BLaER1 treated with 17β-estradiol and CSF1 and Interleukin-3, amounts not matched to agents 10 nM and 100 nM (cell line): ENCODE measurements around the gene LPP.

Source experiments
- H3K27ac ChIP-seq, 11 experiments: shearing (Covaris generic); formaldehyde crosslinking; 2 replicates each; pipeline ENCODE4 v1.8.1; 2022
- H3K27me3 ChIP-seq, 11 experiments: shearing (Covaris generic); formaldehyde crosslinking; 2 replicates each; pipeline ENCODE4 v1.8.1; 2022
- H3K36me3 ChIP-seq, 11 experiments: shearing (Covaris generic); formaldehyde crosslinking; 2 replicates each; pipeline ENCODE4 v1.8.1; 2022
- H3K4me1 ChIP-seq, 10 experiments: shearing (Covaris generic); formaldehyde crosslinking; 2 replicates each; pipeline ENCODE4 v1.8.1; 2022
- H3K4me2 ChIP-seq, 11 experiments: shearing (Covaris generic); formaldehyde crosslinking; 2 replicates each; pipeline ENCODE4 v1.8.1; 2022
- H3K4me3 ChIP-seq, 10 experiments: shearing (Covaris generic); formaldehyde crosslinking; 2 replicates each; pipeline ENCODE4 v1.8.1; 2022
- H3K9ac ChIP-seq, 11 experiments: shearing (Covaris generic); formaldehyde crosslinking; 2 replicates each; pipeline ENCODE4 v1.8.1; 2022
- H3K9me3 ChIP-seq, 11 experiments: shearing (Covaris generic); formaldehyde crosslinking; replicated peaks in 1 of 11; 2 replicates each; pipeline ENCODE4 v1.8.1; 2022
- H4K20me1 ChIP-seq, 11 experiments: shearing (Covaris generic); formaldehyde crosslinking; 2 replicates each; pipeline ENCODE4 v1.8.1; 2022
- Cebpa-rat ChIP-seq, 11 experiments: shearing (Covaris generic); IDR thresholded peaks; 2 replicates each; pipeline ENCODE4 v1.8.1; 2022

The LPP gene

GRCh38 chr3:188845514-188845913, 691.6 kb downstream of the LPP start:
- H3K4me3 ChIP-seq = no peak overlapping the region
- H4K20me1 ChIP-seq = no peaks in the 10 kb centered on the region
- H3K4me1 ChIP-seq = peaks cover 0 to 64% (median 6%) of the 10 kb centered on the region in 10 experiments; a peak in 10 of 20 replicates
- no peak overlapping the region for H3K4me2 ChIP-seq
- H3K36me3 ChIP-seq = peaks cover 0 to 4% (median 0%) of the 10 kb centered on the region in 11 experiments; a peak in 1 of 22 replicates
- no peak overlapping the region for H3K9ac ChIP-seq
- H3K9me3 ChIP-seq = peaks cover 0 to 3% (median 0%) of the 10 kb centered on the region in 11 experiments; a peak in 1 of 22 replicates
- no peak for TF ChIP-seq Cebpa-rat (IDR thresholded peaks at IDR 0.05)
- H3K27ac ChIP-seq = peak overlapping the region in 3 of 11 experiments; percentile 23 to 80 (median 43); a peak in 3 of 22 replicates
- no peaks in the 10 kb centered on the region for H3K27me3 ChIP-seq

GRCh38 chr3:188848947-188849346, 695.0 kb downstream of the LPP start:
- H3K27me3 ChIP-seq = no peaks in the 10 kb centered on the region
- H3K4me2 ChIP-seq = no peak overlapping the region
- H3K9me3 ChIP-seq = no peaks in the 10 kb centered on the region
- H4K20me1 ChIP-seq = no peaks in the 10 kb centered on the region
- H3K36me3 ChIP-seq = peaks cover 0 to 12% (median 0%) of the 10 kb centered on the region in 11 experiments; a peak in 2 of 22 replicates
- no peak for TF ChIP-seq Cebpa-rat (IDR thresholded peaks at IDR 0.05)
- H3K4me1 ChIP-seq = peaks cover 0 to 45% (median 0%) of the 10 kb centered on the region in 10 experiments; a peak in 7 of 20 replicates
- no peak overlapping the region for H3K4me3 ChIP-seq
- no peak overlapping the region for H3K9ac ChIP-seq
- no peak overlapping the region for H3K27ac ChIP-seq

- TF ChIP-seq Cebpa-rat (IDR thresholded peaks at IDR 0.05) = no peak
- no peaks in the 10 kb centered on the region for H3K27me3 ChIP-seq
- peaks cover 0 to 39% (median 0%) of the 10 kb centered on the region in 10 experiments; a peak in 6 of 20 replicates for H3K4me1 ChIP-seq
- no peaks in the 10 kb centered on the region for H4K20me1 ChIP-seq
- no peaks in the 10 kb centered on the region for H3K9me3 ChIP-seq
- no peak overlapping the region for H3K4me3 ChIP-seq
- no peak overlapping the region for H3K9ac ChIP-seq
- H3K36me3 ChIP-seq = peaks cover 0 to 12% (median 0%) of the 10 kb centered on the region in 11 experiments; a peak in 2 of 22 replicates
- peak overlapping the region in 2 of 11 experiments; percentile 51 to 66; a peak in 4 of 22 replicates for H3K4me2 ChIP-seq
- peak overlapping the region in 2 of 11 experiments; percentile 9 to 36; a peak in 1 of 22 replicates for H3K27ac ChIP-seq
Observed at GRCh38 chr3:188853856-188854771, 700.2 kb downstream of the LPP start.

GRCh38 chr3:188854772-188855149, 700.8 kb downstream of the LPP start:
- no peak overlapping the region for H3K4me3 ChIP-seq
- H3K4me2 ChIP-seq = peak overlapping the region in 2 of 11 experiments; percentile 51 to 66; a peak in 4 of 22 replicates
- H3K36me3 ChIP-seq = peaks cover 0 to 12% (median 0%) of the 10 kb centered on the region in 11 experiments; a peak in 2 of 22 replicates
- no peaks in the 10 kb centered on the region for H3K9me3 ChIP-seq
- peaks cover 0 to 40% (median 0%) of the 10 kb centered on the region in 10 experiments; a peak in 6 of 20 replicates for H3K4me1 ChIP-seq
- H4K20me1 ChIP-seq = no peaks in the 10 kb centered on the region
- no peak for TF ChIP-seq Cebpa-rat (IDR thresholded peaks at IDR 0.05)
- no peak overlapping the region for H3K9ac ChIP-seq
- no peaks in the 10 kb centered on the region for H3K27me3 ChIP-seq
- H3K27ac ChIP-seq = peak overlapping the region in 1 of 11 experiments; percentile 36; a peak in 1 of 22 replicates

- Histone ChIP-seq H3K27me3 (no peaks in the 10 kb centered on the region), H4K20me1 (no peaks in the 10 kb centered on the region), H3K9ac (no peak overlapping the region), H3K4me1 (peaks cover 0 to 46% (median 0%) of the 10 kb centered on the region in 10 experiments; a peak in 6 of 20 replicates), H3K4me3 (no peak overlapping the region), H3K27ac (peak overlapping the region in 2 of 11 experiments; percentile 13 to 62; a peak in 3 of 22 replicates), H3K4me2 (peak overlapping the region in 3 of 11 experiments; percentile 3 to 66 (median 51); a peak in 5 of 22 replicates), H3K9me3 (no peaks in the 10 kb centered on the region), H3K36me3 (peaks cover 0 to 12% (median 0%) of the 10 kb centered on the region in 11 experiments; a peak in 2 of 22 replicates)
- no peak for TF ChIP-seq Cebpa-rat (IDR thresholded peaks at IDR 0.05)
Observed at GRCh38 chr3:188855675-188856074, 701.7 kb downstream of the LPP start.

- no peak overlapping the region for H3K27ac ChIP-seq
- H3K27me3 ChIP-seq = no peaks in the 10 kb centered on the region
- no peak overlapping the region for H3K4me3 ChIP-seq
- H3K36me3 ChIP-seq = no peaks in the 10 kb centered on the region
- H4K20me1 ChIP-seq = no peaks in the 10 kb centered on the region
- no peak for TF ChIP-seq Cebpa-rat (IDR thresholded peaks at IDR 0.05)
- peaks cover 0 to 25% (median 0%) of the 10 kb centered on the region in 10 experiments; a peak in 6 of 20 replicates for H3K4me1 ChIP-seq
- H3K9me3 ChIP-seq = no peaks in the 10 kb centered on the region
- H3K4me2 ChIP-seq = peak overlapping the region in 1 of 11 experiments; percentile 17; a peak in 1 of 22 replicates
- no peak overlapping the region for H3K9ac ChIP-seq
Observed at GRCh38 chr3:188860147-188860546, 706.2 kb downstream of the LPP start.

GRCh38 chr3:188861842-188862744, 708.1 kb downstream of the LPP start:
- peaks cover 0 to 22% (median 0%) of the 10 kb centered on the region in 10 experiments; a peak in 4 of 20 replicates for H3K4me1 ChIP-seq
- peaks cover 7 to 14% (median 10%) of the 10 kb centered on the region in 11 experiments; a peak in 17 of 22 replicates for H3K36me3 ChIP-seq
- H3K9me3 ChIP-seq = no peaks in the 10 kb centered on the region
- no peaks in the 10 kb centered on the region for H3K27me3 ChIP-seq
- no peak overlapping the region; a peak in 1 of 22 replicates for H3K4me2 ChIP-seq
- no peak for TF ChIP-seq Cebpa-rat (IDR thresholded peaks at IDR 0.05)
- H3K9ac ChIP-seq = no peak overlapping the region
- no peaks in the 10 kb centered on the region for H4K20me1 ChIP-seq
- no peak overlapping the region for H3K4me3 ChIP-seq
- H3K27ac ChIP-seq = no peak overlapping the region

- TF ChIP-seq Cebpa-rat (IDR thresholded peaks at IDR 0.05) = no peak
- Histone ChIP-seq H3K36me3 (peaks cover 7 to 19% (median 11%) of the 10 kb centered on the region in 11 experiments; a peak in 17 of 22 replicates), H3K9me3 (no peaks in the 10 kb centered on the region), H3K27ac (no peak overlapping the region), H3K4me1 (peaks cover 0 to 41% (median 0%) of the 10 kb centered on the region in 10 experiments; a peak in 6 of 20 replicates), H4K20me1 (no peaks in the 10 kb centered on the region), H3K4me2 (no peak overlapping the region), H3K27me3 (no peaks in the 10 kb centered on the region), H3K9ac (no peak overlapping the region), H3K4me3 (no peak overlapping the region)
Observed at GRCh38 chr3:188863999-188864406, 710.0 kb downstream of the LPP start.
